ENCODE results near the gene ZNF311. TPM values are rescaled to one million over a fixed set of nuclear protein-coding genes. Genes with fewer than 3 reads are reported as not detected.

The ZNF311 gene
- total and polyA plus RNA-seq, 9 of the 15 experiments (the other 6 are each of a cell fraction or from before 2014, with no cell fraction given) = 5.1 to 10.0 (median 7.5) TPM

- TF ChIP-seq SIX5 (IDR thresholded peaks at IDR 0.05; ENCODE audit: borderline replicate concordance in 1 of 2, insufficient read depth in 1 of 2, low read depth in 1 of 2, low read length in 2 of 2) = no peak
- TF ChIP-seq MTA3 (IDR thresholded peaks at IDR 0.05; ENCODE audit: borderline replicate concordance) = peak; percentile 29; the same call in 1 of the 2 replicates
- TF ChIP-seq THRAP3 (IDR thresholded peaks at IDR 0.05; ENCODE audit: borderline replicate concordance) = no peak
- TF ChIP-seq ZKSCAN1 (IDR thresholded peaks at IDR 0.05; ENCODE audit: low read depth, low read length) = no peak
- TF ChIP-seq, protein P1, sequence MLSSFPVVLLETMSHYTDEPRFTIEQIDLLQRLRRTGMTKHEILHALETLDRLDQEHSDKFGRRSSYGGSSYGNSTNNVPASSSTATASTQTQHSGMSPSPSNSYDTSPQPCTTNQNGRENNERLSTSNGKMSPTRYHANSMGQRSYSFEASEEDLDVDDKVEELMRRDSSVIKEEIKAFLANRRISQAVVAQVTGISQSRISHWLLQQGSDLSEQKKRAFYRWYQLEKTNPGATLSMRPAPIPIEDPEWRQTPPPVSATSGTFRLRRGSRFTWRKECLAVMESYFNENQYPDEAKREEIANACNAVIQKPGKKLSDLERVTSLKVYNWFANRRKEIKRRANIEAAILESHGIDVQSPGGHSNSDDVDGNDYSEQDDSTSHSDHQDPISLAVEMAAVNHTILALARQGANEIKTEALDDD (IDR thresholded peaks at IDR 0.05) = peak; percentile 80
- 0 out of 2 replicates have a peak, but pooled peaks have one; percentile 56 for TF ChIP-seq ZNF584 (CRISPR knock-in tag; IDR thresholded peaks at IDR 0.05; ENCODE audit: low read depth)
- no peak for TF ChIP-seq ERF (CRISPR knock-in tag; IDR thresholded peaks at IDR 0.05)
- TF ChIP-seq ZKSCAN8 (CRISPR knock-in tag; IDR thresholded peaks at IDR 0.05) = peak; percentile 59; the same call in 1 of the 2 replicates
- no peak for TF ChIP-seq POLR2G (IDR thresholded peaks at IDR 0.05; ENCODE audit: low read depth, low read length)
- no peak for TF ChIP-seq STAT5B (CRISPR knock-in tag; IDR thresholded peaks at IDR 0.05)
- no peak for TF ChIP-seq ARID2 (IDR thresholded peaks at IDR 0.05)
- TF ChIP-seq HMGN3 (IDR thresholded peaks at IDR 0.05; ENCODE audit: borderline replicate concordance, extremely low read depth, insufficient read length, low read depth, low read length) = no peak
- no peak for TF ChIP-seq ELK1 (CRISPR knock-in tag; IDR thresholded peaks at IDR 0.05)
- TF ChIP-seq E2F5 (CRISPR knock-in tag; IDR thresholded peaks at IDR 0.05) = 0 out of 2 replicates have a peak, but pooled peaks have one; percentile 31
- no peak for TF ChIP-seq ZNF274 (IDR thresholded peaks at IDR 0.05; ENCODE audit: borderline replicate concordance, low read depth, low read length)
- TF ChIP-seq ZNF778 (CRISPR knock-in tag; IDR thresholded peaks at IDR 0.05) = no peak
- TF ChIP-seq, protein P2, sequence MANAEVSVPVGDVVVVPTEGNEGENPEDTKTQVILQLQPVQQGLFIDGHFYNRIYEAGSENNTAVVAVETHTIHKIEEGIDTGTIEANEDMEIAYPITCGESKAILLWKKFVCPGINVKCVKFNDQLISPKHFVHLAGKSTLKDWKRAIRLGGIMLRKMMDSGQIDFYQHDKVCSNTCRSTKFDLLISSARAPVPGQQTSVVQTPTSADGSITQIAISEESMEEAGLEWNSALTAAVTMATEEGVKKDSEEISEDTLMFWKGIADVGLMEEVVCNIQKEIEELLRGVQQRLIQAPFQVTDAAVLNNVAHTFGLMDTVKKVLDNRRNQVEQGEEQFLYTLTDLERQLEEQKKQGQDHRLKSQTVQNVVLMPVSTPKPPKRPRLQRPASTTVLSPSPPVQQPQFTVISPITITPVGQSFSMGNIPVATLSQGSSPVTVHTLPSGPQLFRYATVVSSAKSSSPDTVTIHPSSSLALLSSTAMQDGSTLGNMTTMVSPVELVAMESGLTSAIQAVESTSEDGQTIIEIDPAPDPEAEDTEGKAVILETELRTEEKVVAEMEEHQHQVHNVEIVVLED (CRISPR knock-in tag; IDR thresholded peaks at IDR 0.05) = no peak
- peak; percentile 53; the same call in 1 of the 2 replicates for TF ChIP-seq ZNF766 (CRISPR knock-in tag; conservative IDR thresholded peaks at IDR 0.05)
- TF ChIP-seq RBM17 (IDR thresholded peaks at IDR 0.05; ENCODE audit: borderline replicate concordance, low read depth, low read length) = no peak
- no peak for TF ChIP-seq TFAM (CRISPR knock-in tag; conservative IDR thresholded peaks at IDR 0.05)
- peak; percentile 7; the same call in 1 of the 2 replicates for TF ChIP-seq DPF2 (IDR thresholded peaks at IDR 0.05)
Measured at GRCh38 chr6:28981833-28982475, 23.2 kb downstream of the ZNF311 start (continued).
